ENCODE measurements around the gene MKNK2.

The MKNK2 gene

GRCh38 chr19:2026770-2027169, 24.3 kb downstream of the MKNK2 start:
- in situ Hi-C loops (cut with MboI; ENCODE audit: low sequenced_read_pairs): no loop called here
- Histone ChIP-seq H3K4me1 (no peaks in the 10 kb centered on the region), H3K36me3 (replicated peaks) (no peaks in the 10 kb centered on the region), H3K4me3 (no peak overlapping the region), H3K27me3 (ENCODE audit: low read depth) (no peaks in the 10 kb centered on the region), H3K9me3 (no peaks in the 10 kb centered on the region)
- DNase-seq (ENCODE audit: low spot score in 2 of 2): no peak

DNA sequence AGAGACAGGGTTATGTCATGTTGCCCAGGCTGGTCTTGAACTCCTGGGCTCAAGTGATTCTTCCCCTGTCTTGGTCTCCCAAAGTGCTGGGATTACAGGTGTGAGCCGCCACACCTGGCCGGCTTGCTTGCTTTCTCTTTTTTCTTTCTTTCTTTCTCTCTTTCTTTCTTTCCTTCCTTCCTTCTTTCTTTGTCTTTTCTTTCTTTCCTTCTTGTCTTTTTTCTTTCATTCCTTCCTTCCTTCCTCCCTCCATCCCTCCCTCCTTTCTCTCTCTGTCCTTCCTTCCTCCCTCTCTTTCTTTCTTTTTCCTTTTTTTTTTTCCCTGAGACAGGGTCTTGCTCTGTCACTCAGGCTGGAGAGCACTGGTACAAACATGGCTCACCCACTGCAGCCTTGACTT, 28.8 kb downstream of the MKNK2 start:
- H3K4me1 ChIP-seq: no peaks in the 10 kb centered on the region
- DNase-seq (ENCODE audit: low spot score in 2 of 2): no peak
- in situ Hi-C loops (cut with MboI; ENCODE audit: low sequenced_read_pairs): no loop called here
- H3K9me3 ChIP-seq: no peaks in the 10 kb centered on the region
- no peaks in the 10 kb centered on the region for H3K27me3 ChIP-seq (ENCODE audit: low read depth)
- H3K4me3 ChIP-seq: no peak overlapping the region
- H3K36me3 ChIP-seq (replicated peaks): no peaks in the 10 kb centered on the region

DNA sequence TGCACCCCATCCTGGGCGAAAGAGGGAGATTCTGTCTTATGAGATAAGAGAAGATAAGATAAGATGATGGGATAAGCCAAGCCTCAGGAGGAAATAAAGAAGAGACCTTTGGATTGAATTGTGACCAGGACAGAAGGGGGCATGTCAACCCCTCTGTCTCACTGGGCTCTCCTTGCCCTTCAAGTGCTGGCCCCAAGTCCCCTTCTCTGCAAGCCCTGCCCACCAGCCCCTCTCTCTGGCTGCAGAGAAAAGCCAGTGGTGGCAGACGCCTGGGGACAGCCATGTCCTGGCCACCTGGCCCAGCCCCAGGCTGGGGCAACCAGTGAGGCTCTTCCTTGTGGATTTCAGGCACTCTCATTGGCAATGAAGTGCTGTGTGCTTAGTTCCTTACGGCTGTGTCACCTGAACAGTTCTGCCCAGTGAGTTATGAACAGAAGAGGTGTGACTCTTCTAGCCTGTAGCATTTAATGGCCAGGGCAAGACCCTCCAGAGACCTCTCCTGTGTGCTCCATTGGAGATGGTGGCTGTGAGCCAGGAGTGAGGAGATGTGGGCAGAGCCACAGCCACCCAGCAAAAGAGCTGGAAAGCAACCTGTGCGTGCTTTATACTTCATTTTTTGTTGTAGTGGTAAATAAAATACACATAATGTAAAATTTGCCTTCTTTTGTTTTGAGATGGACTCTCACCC, 29.4 kb downstream of the MKNK2 start:
- H3K27me3 ChIP-seq (ENCODE audit: low read depth): no peaks in the 10 kb centered on the region
- no peaks in the 10 kb centered on the region for H3K36me3 ChIP-seq (replicated peaks)
- no peak overlapping the region for H3K4me3 ChIP-seq
- in situ Hi-C loops (cut with MboI; ENCODE audit: low sequenced_read_pairs): no loop called here
- no peaks in the 10 kb centered on the region for H3K9me3 ChIP-seq
- DNase-seq (ENCODE audit: low spot score in 2 of 2): no peak
- no peaks in the 10 kb centered on the region for H3K4me1 ChIP-seq

DNA sequence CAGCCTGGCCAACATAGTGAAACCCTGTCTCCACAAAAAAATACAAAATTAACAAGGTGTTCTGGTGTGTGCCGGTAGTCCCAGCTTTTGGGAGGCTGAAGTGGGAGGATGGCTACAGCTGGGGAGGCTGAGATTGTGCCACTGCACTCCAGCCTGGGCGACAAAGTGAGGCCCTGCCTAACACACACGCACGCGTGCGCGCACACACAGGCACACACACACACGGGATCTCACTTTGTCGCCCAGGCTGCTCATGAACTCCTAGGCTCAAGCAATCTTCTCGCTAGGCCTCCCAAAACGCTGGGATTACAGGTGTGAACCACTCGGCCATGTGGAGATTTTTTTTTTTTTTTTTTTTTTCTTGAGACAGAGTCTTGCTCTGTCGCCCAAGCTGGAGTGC, 32.3 kb downstream of the MKNK2 start:
- H3K9me3 ChIP-seq: no peaks in the 10 kb centered on the region
- H3K4me1 ChIP-seq: no peaks in the 10 kb centered on the region
- H3K27me3 ChIP-seq (ENCODE audit: low read depth): no peaks in the 10 kb centered on the region
- no peak overlapping the region for H3K4me3 ChIP-seq
- no peak for DNase-seq (ENCODE audit: low spot score in 2 of 2)
- H3K36me3 ChIP-seq (replicated peaks): no peaks in the 10 kb centered on the region
- in situ Hi-C loops (cut with MboI; ENCODE audit: low sequenced_read_pairs): no loop called here

GRCh38 chr19:2016041-2016807, 34.8 kb downstream of the MKNK2 start:
- in situ Hi-C loops (cut with MboI; ENCODE audit: low sequenced_read_pairs): no loop called here
- peak; percentile 56 to 85 for DNase-seq (ENCODE audit: low spot score in 2 of 2)
- H3K27me3 ChIP-seq (ENCODE audit: low read depth): no peaks in the 10 kb centered on the region
- H3K9me3 ChIP-seq: no peaks in the 10 kb centered on the region
- peaks cover 10% of the 10 kb centered on the region; the same call in 1 of the 2 replicates for H3K36me3 ChIP-seq (replicated peaks)
- no peaks in the 10 kb centered on the region for H3K4me1 ChIP-seq
- peak overlapping the region; percentile 8 for H3K4me3 ChIP-seq

GRCh38 chr19:2015608-2015950, 35.5 kb downstream of the MKNK2 start, which contains the start of gene BTBD2:
TSS of gene BTBD2 (minus strand) at chr19:2015714. CDS start at chr19:2015703, 11 bp downstream.
- H3K27me3 ChIP-seq (ENCODE audit: low read depth): no peaks in the 10 kb centered on the region
- H3K4me3 ChIP-seq: peak within 1 kb of the TSS; percentile 48
- H3K36me3 ChIP-seq (replicated peaks): peaks cover 12% of the 10 kb centered on the region; the same call in 1 of the 2 replicates
- H3K9me3 ChIP-seq: no peaks in the 10 kb centered on the region
- in situ Hi-C loops (cut with MboI; ENCODE audit: low sequenced_read_pairs): no loop called here
- peak; percentile 28 to 78 for DNase-seq (ENCODE audit: low spot score in 2 of 2)
- no peaks in the 10 kb centered on the region for H3K4me1 ChIP-seq

DNA sequence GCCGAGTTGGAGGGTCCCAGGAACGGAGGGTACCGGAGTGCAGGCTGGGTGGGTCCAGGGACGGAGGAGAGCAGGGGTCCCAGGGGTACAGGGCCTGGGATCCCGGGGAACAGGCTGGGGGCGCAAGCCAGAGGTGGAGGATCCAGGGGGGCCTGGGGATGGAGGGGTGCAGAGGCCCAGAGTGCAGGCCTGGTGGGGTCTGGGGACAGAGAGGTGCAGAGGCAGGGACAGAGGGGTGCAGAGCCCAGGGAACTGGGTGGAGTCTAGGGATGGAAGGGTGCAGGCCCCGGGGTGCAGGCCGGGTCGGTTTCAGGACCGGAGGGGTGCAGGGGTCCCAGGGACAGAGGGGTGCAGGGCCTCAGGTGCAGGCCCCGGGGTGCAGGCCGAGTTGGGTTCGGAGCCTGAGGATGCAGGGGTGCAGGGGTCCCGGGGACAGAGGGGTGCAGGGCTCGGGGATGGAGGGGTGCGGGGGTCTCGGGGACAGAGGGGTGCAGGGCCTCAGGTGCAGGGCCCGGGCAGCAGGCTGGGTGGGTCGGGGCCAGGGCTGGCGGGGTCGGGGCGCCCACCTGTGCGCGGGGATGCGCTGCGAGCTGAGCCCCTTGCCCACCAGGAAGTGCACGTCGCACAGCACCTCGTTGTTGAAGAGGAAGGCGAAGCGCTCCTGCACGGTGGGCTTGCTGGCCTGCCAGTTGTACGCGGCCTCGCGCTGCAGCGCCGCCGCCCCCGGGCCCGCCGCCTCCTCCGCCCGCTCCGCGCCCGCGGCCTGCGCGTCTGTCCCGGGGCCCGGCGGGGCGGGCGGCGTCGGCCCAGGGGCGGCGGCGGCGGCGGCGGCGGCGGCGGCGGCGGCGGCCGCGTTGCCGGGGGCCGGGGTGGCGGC, 36.1 kb downstream of the MKNK2 start:
- in situ Hi-C loops (cut with MboI; ENCODE audit: low sequenced_read_pairs): no loop called here
- Histone ChIP-seq H3K4me1 (no peaks in the 10 kb centered on the region), H3K9me3 (no peaks in the 10 kb centered on the region), H3K27me3 (ENCODE audit: low read depth) (no peaks in the 10 kb centered on the region), H3K36me3 (replicated peaks) (peaks cover 12% of the 10 kb centered on the region; the same call in 1 of the 2 replicates), H3K4me3 (peak overlapping the region; percentile 48)
- peak; percentile 5 to 45 for DNase-seq (ENCODE audit: low spot score in 2 of 2)

GRCh38 chr19:2014131-2014571, 36.9 kb downstream of the MKNK2 start:
- no peaks in the 10 kb centered on the region for H3K27me3 ChIP-seq (ENCODE audit: low read depth)
- H3K4me1 ChIP-seq: no peaks in the 10 kb centered on the region
- in situ Hi-C loops (cut with MboI; ENCODE audit: low sequenced_read_pairs): no loop called here
- DNase-seq (ENCODE audit: low spot score in 2 of 2): no peak
- H3K4me3 ChIP-seq: peak overlapping the region; percentile 48
- no peaks in the 10 kb centered on the region for H3K9me3 ChIP-seq
- H3K36me3 ChIP-seq (replicated peaks): peaks cover 12% of the 10 kb centered on the region; the same call in 1 of the 2 replicates

DNA sequence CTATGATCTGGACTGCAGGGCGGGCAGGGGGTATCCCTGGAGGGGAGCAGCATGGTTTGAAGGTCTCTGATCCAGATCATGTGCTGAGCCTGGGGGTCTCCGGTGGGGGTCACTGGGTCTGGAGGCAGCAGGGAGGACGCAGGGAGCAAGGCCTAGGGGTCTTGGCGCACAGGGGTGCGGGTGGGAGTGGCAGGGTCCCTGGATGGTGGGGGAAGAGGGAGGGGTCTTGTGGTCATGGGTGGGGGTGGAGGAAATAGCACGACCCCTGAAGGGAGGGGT, 37.4 kb downstream of the MKNK2 start:
- Histone ChIP-seq H3K4me1 (no peaks in the 10 kb centered on the region), H3K27me3 (ENCODE audit: low read depth) (no peaks in the 10 kb centered on the region), H3K36me3 (replicated peaks) (peaks cover 12% of the 10 kb centered on the region; the same call in 1 of the 2 replicates), H3K9me3 (no peaks in the 10 kb centered on the region), H3K4me3 (0 out of 2 replicates have a peak overlapping the region, but pooled peaks have one; percentile 48)
- in situ Hi-C loops (cut with MboI; ENCODE audit: low sequenced_read_pairs): no loop called here
- no peak for DNase-seq (ENCODE audit: low spot score in 2 of 2)

DNA sequence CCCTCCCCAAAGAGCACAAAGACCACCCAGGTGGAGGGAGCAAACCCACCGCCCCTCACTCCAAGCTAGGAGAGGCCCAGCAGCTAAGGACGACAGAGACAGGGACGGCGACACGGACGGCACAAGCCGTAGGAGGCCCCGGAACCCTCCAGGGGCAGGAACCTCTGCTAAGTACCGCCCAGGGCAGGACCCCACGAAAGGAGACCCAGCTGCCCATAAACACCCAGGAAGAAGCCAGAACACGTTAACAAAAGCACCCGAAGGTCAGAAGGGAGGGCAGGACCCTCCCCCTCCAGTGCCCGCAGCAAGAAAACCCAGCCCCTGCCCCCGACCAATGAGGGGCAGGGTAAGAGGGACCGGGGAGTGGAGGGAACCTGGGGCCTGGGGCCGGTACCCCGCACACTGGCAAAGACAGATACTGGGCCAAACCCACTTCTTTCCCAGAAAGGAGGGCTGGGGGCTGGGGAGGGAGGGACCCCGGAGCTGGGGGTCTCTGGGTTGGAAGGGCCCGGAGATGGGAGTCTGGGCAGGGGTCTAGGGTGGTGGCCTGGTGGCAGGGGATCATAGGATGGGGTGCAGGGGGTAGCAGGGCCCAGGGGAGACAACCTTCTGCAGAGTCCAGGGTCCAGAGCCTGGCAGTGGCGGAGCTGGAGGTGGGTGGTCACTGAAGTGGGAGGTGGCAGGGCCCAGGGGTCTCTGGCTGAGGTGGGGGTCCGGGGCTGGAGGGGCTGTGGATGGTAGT, 37.9 kb downstream of the MKNK2 start:
- Histone ChIP-seq H3K36me3 (replicated peaks) (peaks cover 12% of the 10 kb centered on the region; the same call in 1 of the 2 replicates), H3K9me3 (no peaks in the 10 kb centered on the region), H3K4me1 (no peaks in the 10 kb centered on the region), H3K4me3 (no peak overlapping the region), H3K27me3 (ENCODE audit: low read depth) (no peaks in the 10 kb centered on the region)
- DNase-seq (ENCODE audit: low spot score in 2 of 2): no peak
- in situ Hi-C loops (cut with MboI; ENCODE audit: low sequenced_read_pairs): no loop called here

DNA sequence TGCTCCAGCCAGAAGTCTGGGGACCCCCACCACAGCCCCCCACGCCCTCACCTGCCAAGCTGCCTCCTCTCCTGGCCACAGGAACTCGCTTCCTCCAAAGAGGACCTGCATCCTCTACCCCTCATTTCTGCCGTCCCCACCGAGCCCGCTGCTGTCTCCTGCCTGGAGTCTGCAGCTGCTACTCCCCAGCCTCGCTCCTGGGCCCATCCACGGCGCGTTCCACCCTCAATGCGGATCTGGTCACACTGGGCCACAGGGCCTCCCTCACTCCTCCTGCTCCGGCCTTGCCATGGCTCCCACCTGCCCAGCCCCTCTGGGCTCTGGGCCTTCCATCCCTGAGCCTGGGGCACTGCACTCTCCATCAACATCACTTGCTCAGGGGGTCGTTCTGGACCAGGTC, 39.9 kb downstream of the MKNK2 start:
- Histone ChIP-seq H3K9me3 (no peaks in the 10 kb centered on the region), H3K36me3 (replicated peaks) (peaks cover 12% of the 10 kb centered on the region; the same call in 1 of the 2 replicates), H3K4me1 (no peaks in the 10 kb centered on the region), H3K27me3 (ENCODE audit: low read depth) (no peaks in the 10 kb centered on the region), H3K4me3 (no peak overlapping the region)
- in situ Hi-C loops (cut with MboI; ENCODE audit: low sequenced_read_pairs): no loop called here
- no peak for DNase-seq (ENCODE audit: low spot score in 2 of 2)

- H3K4me1 ChIP-seq: no peaks in the 10 kb centered on the region
- peaks cover 12% of the 10 kb centered on the region; the same call in 1 of the 2 replicates for H3K36me3 ChIP-seq (replicated peaks)
- no peak for DNase-seq (ENCODE audit: low spot score in 2 of 2)
- H3K9me3 ChIP-seq: no peaks in the 10 kb centered on the region
- no peak overlapping the region for H3K4me3 ChIP-seq
- H3K27me3 ChIP-seq (ENCODE audit: low read depth): no peaks in the 10 kb centered on the region
- in situ Hi-C loops (cut with MboI; ENCODE audit: low sequenced_read_pairs): no loop called here
These were observed 40.8 kb downstream of the MKNK2 start for GRCh38 chr19:2010135-2010668.

DNA sequence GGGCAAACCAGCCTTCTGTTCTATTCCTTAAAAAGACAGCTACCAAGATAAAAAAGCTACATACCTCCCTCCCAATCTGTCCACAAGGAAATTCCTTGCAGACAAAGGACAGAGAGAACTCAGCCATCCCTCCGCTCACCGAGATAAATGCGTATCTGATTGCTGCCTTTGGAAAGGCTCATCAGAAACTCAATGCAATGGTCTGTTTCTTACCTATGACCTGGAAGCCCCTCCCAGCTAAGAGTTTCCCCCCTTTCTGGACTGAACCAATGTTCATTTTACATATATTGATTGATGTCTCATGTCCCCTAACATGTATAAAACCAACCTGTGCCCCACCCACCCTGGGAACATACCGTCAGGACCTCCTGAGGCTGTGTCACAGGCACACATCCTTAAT, 47.2 kb downstream of the MKNK2 start:
- DNase-seq (ENCODE audit: low spot score in 2 of 2): no peak
- H3K36me3 ChIP-seq (replicated peaks): peaks cover 27% of the 10 kb centered on the region
- in situ Hi-C loops (cut with MboI; ENCODE audit: low sequenced_read_pairs): no loop called here
- no peaks in the 10 kb centered on the region for H3K9me3 ChIP-seq
- no peaks in the 10 kb centered on the region for H3K27me3 ChIP-seq (ENCODE audit: low read depth)
- no peak overlapping the region for H3K4me3 ChIP-seq
- H3K4me1 ChIP-seq: no peaks in the 10 kb centered on the region
